ENCODE results near the gene SSPN.
A peak's percentile ranks its signal among the peaks of the same experiment; 100 is the strongest.

SSPN gene

DNA sequence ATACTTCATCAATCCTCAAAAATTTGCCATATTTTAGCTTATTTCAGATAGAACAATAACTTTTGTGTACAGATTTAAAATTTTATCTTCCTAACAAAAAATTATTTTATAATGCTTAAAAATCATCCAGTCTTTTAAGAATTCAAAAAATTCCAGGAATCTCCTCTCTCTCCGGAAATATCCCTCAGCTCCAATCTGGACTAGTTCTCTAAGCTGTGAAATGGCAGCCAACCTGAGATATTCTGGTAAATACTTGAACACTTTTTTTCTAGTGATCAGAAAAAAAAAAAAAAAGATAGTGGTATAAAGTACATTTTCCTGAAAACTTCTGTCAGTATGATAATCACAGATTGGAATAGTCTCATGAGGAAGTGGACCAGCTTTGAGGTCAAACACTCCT, 57.6 kb downstream of the SSPN start:
- TF ChIP-seq, protein P1, sequence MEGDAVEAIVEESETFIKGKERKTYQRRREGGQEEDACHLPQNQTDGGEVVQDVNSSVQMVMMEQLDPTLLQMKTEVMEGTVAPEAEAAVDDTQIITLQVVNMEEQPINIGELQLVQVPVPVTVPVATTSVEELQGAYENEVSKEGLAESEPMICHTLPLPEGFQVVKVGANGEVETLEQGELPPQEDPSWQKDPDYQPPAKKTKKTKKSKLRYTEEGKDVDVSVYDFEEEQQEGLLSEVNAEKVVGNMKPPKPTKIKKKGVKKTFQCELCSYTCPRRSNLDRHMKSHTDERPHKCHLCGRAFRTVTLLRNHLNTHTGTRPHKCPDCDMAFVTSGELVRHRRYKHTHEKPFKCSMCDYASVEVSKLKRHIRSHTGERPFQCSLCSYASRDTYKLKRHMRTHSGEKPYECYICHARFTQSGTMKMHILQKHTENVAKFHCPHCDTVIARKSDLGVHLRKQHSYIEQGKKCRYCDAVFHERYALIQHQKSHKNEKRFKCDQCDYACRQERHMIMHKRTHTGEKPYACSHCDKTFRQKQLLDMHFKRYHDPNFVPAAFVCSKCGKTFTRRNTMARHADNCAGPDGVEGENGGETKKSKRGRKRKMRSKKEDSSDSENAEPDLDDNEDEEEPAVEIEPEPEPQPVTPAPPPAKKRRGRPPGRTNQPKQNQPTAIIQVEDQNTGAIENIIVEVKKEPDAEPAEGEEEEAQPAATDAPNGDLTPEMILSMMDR (IDR thresholded peaks at IDR 0.05; ENCODE audit: insufficient read depth, low read depth, low read length, missing control alignments) = no peak
- no peak overlapping the region for H3K4me3 ChIP-seq (ENCODE audit: low read length)
- DNase-seq (ENCODE audit: low read depth) = no peak

DNA sequence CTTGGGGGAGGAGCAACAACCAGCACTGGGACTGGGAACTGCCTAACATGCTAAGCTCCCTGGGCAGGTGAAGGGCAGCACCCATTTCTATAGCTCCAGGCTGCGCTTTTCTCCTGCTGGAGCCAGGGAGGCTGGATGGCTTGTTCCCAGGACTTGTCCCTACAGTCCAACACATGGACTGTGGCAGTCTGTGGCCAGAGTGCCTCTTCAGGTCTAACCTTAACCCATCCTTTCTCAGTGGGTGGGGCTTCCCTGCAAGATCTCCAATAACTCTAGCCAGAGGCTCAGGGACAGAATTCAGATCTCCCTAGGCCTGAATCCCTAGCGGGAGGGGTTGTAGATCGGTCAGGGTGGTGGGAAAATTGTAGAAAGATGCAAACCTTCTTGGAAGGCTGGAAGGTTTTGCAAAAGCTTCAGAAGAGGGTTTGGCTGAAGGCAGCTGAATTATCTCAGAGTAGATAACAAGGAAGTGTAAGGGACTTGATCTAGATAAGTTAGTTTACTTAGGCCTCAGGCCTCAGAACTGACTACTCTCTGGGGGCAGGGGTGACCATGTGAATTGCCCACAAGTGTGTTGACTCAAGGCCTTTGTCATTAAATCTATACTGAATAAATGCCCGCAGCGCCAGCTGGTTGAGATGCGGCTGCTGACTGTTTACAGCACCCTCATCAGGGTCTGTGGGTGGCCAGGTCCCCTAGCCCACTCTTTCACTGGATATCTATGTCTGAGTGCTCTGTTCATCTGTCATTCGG, 60.7 kb downstream of the SSPN start:
- TF ChIP-seq, protein P1 (IDR thresholded peaks at IDR 0.05; ENCODE audit: insufficient read depth, low read depth, low read length, missing control alignments) = no peak
- no peak for DNase-seq (ENCODE audit: low read depth)
- H3K4me3 ChIP-seq (ENCODE audit: low read length) = no peak overlapping the region

DNA sequence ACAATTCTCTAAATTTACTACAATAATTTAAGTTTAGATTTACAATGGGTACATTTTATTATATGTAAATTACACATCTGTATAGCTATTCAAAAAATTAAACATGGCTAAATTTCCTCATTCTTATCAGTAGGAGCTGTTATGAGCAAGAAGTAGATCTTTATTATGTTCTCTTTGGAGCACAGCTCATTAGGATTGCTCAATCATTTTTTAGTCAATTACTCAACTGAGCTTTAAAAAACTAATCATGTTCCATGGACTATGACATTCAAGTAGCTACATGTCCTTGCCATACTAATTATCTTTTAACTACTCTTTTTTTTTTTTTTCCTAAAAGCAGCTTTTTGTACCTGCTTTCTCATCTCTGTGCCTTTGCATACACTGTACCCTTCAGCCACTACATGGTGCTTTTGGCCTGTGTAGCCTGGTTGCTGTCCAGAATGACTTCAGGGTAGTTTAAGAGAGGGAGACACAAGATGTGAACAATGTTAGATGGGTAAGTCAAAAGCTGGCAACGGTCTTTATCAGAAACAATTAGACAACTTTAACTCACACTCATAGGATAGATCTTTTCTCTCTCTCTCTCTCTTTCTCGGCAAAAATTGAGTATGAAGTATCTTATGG, 69.0 kb downstream of the SSPN start:
- peak; percentile 89 for DNase-seq (ENCODE audit: low read depth)
- TF ChIP-seq, protein P1 (IDR thresholded peaks at IDR 0.05; ENCODE audit: insufficient read depth, low read depth, low read length, missing control alignments) = peak; percentile 16
- no peak overlapping the region for H3K4me3 ChIP-seq (ENCODE audit: low read length)

DNA sequence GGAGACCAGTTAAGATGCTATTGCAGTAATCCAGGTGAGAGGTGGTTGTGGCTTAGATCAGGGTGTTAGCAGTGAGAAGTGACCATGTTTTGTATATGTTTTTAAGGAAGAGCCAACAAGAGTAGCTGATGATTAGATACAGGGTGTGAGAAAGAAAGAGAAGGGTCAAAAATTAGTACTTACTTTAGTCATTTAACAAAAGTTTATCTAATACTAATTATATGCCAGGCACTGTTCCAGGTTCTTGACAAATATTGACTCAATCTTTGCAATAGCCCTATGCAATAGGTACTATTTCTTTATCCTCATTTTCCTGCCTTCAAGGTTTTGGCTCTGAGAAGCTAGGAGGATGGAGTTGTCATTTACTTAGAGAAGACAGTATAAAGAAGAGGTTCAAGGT, 70.2 kb downstream of the SSPN start:
- no peak overlapping the region for H3K4me3 ChIP-seq (ENCODE audit: low read length)
- TF ChIP-seq, protein P1 (IDR thresholded peaks at IDR 0.05; ENCODE audit: insufficient read depth, low read depth, low read length, missing control alignments) = no peak
- DNase-seq (ENCODE audit: low read depth) = peak; percentile 69

DNA sequence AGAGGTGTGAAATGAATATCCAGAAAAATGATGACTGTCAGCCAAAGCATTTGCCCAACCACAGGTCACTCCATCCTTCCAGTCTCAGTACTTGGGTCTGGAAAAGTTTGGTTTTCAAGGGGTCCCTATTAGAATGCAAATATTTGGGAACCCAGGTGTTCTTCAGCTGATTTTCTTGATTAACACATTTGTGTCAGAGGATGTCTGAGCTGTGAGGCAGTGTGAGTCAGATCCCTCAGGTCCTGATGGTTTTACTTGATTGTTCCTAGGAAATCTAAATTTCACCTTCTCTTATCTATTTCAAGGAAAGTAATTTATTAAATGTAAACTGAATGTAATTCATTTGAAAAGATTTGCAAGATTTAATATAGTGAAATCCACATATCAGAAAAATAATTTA, 71.5 kb downstream of the SSPN start:
- no peak overlapping the region for H3K4me3 ChIP-seq (ENCODE audit: low read length)
- TF ChIP-seq, protein P1 (IDR thresholded peaks at IDR 0.05; ENCODE audit: insufficient read depth, low read depth, low read length, missing control alignments) = no peak
- peak; percentile 70 for DNase-seq (ENCODE audit: low read depth)

DNA sequence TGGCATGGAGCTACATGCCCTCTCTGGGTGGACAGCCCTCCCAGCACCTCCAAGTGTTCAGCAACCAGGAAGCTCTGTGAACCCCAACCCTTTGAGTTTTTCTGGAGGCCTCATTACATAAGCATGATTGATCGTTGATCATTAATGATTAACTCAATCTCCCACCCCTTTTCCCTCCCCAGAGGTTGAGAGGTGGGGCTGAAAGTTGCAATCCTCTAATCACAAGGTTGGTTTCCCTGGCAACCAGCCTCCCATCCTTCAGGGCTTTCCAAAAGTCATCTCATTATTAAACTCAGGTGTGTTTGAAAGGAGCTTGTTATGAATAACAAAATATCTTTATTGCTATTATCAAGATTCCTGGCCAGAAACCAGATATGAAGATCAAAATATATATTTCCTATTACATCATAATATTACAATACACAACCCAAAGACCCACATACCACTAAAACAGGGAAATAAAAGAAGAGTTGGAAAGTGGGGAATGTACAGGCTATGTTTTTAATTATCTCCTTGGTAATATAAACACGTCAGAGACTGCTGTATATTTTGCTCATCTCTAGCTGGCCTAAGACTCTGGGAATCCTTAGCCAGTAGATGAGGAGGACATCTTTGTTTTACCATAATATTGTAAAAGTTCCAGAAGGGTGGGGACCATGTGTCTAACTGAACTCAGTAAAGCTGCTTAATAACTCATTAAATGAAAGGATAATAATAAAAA, 73.6 kb downstream of the SSPN start:
- H3K4me3 ChIP-seq (ENCODE audit: low read length) = no peak overlapping the region
- TF ChIP-seq, protein P1 (IDR thresholded peaks at IDR 0.05; ENCODE audit: insufficient read depth, low read depth, low read length, missing control alignments) = no peak
- DNase-seq (ENCODE audit: low read depth) = no peak
